ENCODE measurements around the gene LDLRAD4. TPM values are rescaled to one million over a fixed set of nuclear protein-coding genes. Genes with fewer than 3 reads are reported as not detected.

The LDLRAD4 gene
- total RNA-seq, 4 donors from 2014 or later = 23.9 to 38.3 (median 27.0) TPM

DNA sequence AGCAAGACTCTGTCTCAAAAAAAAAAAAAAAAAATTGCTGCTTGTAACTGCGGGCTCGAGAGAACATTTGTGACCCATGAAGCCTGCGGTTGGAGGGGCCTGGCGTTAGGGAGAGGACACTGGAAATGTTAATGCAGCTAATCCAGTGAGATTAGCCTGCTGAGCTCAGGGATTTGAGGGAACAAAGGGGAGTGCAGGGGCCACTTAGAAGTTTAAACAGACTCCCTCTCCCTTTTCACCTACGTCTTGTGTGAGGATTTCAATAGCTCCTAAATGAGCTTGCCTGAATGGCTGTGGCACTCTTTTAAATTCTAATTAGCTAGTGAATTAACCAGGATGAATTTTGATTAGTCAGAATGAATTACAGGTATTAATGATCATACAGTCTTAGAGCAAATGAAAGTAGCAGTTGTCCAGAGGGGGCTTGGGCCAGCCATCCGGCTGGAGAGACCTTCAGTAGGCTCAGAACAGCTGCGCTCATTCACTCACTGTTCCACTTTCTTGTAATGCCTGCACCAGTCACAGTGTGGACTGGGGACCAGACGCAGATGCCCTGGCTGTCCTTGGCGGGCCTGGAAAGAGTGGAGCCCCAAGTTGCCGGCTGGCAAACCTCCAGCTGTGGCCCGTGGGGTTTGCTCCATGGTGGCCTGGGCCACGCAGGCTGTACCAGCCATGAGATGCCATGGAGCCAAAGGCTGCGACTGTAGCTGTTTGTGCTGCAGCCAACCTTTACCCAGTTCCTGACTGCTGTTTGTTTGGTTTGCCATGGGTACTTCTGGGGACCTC is 20.8 kb downstream of the LDLRAD4 start:
- DNase-seq (ENCODE audit: low spot score) = no peak
- ATAC-seq (ENCODE audit: low FRiP score) = no peak
- TF ChIP-seq, protein P1, sequence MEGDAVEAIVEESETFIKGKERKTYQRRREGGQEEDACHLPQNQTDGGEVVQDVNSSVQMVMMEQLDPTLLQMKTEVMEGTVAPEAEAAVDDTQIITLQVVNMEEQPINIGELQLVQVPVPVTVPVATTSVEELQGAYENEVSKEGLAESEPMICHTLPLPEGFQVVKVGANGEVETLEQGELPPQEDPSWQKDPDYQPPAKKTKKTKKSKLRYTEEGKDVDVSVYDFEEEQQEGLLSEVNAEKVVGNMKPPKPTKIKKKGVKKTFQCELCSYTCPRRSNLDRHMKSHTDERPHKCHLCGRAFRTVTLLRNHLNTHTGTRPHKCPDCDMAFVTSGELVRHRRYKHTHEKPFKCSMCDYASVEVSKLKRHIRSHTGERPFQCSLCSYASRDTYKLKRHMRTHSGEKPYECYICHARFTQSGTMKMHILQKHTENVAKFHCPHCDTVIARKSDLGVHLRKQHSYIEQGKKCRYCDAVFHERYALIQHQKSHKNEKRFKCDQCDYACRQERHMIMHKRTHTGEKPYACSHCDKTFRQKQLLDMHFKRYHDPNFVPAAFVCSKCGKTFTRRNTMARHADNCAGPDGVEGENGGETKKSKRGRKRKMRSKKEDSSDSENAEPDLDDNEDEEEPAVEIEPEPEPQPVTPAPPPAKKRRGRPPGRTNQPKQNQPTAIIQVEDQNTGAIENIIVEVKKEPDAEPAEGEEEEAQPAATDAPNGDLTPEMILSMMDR (IDR thresholded peaks at IDR 0.05) = no peak

DNA sequence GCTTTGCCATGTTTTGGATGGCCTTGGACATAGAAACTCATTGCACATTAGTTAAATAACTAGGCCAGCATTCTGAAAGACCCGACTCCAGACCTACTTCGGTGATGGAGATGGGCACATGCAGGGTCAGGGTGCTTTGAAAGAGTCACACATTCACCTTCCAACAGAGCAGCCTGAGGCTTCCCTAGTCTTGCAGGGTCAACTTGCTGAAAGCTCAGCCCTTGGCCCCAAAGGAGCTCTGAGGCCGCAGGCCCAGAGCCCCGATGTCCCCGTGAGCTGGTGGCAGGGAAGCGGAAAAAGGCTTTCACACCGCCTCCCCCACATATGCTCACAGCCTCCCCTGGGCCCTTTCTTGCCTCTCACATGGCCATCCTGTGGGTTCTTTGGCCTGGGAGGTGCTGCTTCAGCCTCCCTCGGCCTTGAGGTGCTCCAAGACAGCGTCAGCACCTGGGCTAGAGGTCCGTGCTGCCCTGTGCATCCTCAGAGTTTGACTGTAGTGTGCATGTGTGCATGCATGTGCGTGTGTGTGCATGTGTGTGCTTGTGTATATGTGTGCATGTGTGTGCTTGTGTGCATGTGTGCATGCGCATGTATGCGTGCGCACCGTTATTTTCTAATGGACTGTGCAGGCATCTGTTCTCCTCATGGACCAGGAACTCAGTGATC is 21.6 kb downstream of the LDLRAD4 start:
- DNase-seq (ENCODE audit: low spot score) (no peak), ATAC-seq (ENCODE audit: low FRiP score) (no peak)
- TF ChIP-seq, protein P1 (IDR thresholded peaks at IDR 0.05) = no peak

DNA sequence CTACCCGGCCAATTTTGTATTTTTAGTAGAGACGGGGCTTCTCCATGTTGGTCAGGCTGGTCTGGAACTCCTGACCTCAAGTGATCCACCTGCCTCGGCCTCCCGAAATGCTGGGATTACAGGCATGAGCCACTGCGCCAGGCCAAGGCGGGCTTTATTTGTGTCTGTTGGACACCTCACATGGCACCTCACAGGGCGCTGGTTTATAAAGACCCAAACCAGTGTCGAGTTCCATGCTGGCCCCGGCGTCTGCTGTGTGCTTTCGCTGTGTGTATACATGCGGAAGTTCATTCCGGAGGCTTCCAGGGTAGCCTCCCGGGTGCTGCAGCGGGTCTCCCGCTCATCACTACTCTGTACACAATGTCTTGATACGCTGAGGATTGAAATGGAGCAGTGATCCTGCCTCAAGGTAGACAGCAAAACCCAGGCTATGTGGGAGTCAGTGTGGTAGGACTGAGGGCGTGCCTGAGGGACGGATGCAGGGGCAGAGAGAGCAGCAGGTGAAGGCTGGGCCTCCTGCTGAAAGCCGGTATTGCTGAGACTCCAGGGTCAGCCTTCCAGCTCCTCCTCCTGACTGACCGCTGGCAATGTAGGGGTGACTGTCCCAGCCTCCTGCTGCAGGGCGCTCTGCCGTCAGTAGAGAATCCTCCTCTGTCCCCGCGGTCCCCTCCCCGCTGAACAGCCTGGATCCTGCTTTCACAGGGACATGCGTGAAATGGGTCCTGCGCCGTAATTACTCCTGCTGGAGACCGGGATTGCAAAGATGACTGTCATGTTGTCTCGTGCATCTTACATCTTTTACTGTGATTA is 22.7 kb downstream of the LDLRAD4 start:
- no peak for DNase-seq (ENCODE audit: low spot score)
- TF ChIP-seq, protein P1 (IDR thresholded peaks at IDR 0.05) = no peak
- no peak for ATAC-seq (ENCODE audit: low FRiP score)

DNA sequence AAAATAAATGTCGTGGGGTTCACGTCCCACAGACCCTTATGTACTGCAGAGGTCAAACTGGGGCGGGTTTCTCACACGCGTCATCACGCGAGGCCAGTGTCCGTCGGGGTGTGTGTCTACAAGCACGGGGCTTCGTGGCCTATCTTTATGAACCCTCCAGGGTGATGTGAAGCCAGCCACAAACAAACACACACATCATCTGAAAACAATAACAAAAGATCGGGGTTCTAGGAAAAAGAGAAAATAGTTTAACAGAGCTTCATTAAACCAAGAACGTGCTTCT is 23.3 kb downstream of the LDLRAD4 start:
- DNase-seq (ENCODE audit: low spot score) = no peak
- TF ChIP-seq, protein P1 (IDR thresholded peaks at IDR 0.05) = no peak

DNA sequence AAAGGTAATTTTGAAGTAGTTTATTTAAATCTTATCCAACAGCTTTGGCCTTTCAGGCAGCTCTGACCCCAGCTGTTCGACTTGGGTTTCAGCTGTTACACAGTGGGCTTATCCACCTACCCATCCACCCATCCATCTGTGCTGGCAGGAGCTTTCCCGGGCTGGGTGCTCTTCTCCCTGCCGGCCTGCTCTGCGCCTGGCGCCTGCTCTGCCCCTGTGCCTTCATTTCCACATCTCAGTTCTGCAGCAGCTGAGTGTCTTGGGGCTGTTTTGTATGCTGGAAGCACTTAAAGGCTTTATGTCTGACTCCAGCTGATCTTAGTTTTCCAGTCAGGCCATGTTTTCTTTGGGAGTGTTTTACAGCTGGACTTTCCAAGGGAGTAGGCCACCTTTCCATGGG is 24.2 kb downstream of the LDLRAD4 start:
- DNase-seq (ENCODE audit: low spot score) (no peak), ATAC-seq (ENCODE audit: low FRiP score) (no peak)
- TF ChIP-seq, protein P1 (IDR thresholded peaks at IDR 0.05) = no peak

More for the DNA sequence above, 23.3 kb downstream of the LDLRAD4 start:
- ATAC-seq (ENCODE audit: low FRiP score) = no peak

DNA sequence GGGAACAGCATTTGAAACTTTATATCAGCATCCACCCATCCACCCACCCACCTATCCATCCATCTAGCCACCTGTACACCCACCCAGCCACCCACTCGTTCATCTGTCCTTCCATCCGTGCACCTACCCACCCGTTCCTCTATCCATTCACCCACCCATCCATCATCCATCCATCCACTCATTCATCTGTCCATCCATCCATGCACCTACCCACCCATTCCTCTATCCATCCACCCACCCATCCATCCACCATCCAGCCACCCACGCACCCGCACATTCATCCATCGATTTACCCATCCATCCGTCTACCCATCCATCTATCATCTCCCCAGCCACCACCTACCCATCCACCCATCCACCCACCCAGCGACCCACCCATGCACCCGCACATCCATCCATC is 24.8 kb downstream of the LDLRAD4 start:
- ATAC-seq (ENCODE audit: low FRiP score) (no peak), DNase-seq (ENCODE audit: low spot score) (no peak)
- TF ChIP-seq, protein P1 (IDR thresholded peaks at IDR 0.05) = no peak
